ENCODE results near the gene MARK2.

The MARK2 gene

GRCh38 chr11:63910675-63911074 is 71.8 kb downstream of the MARK2 start:
- DNase-seq (ENCODE audit: low read depth): no peak
- H3K4me3 ChIP-seq (ENCODE audit: low read depth, low read length): no peak overlapping the region
- no peak for TF ChIP-seq CTCF (IDR thresholded peaks at IDR 0.05; ENCODE audit: control insufficient read depth, extremely low read depth, insufficient read depth)

- no peak for TF ChIP-seq CTCF (IDR thresholded peaks at IDR 0.05; ENCODE audit: control insufficient read depth, extremely low read depth, insufficient read depth)
- no peak overlapping the region for H3K4me3 ChIP-seq (ENCODE audit: low read depth, low read length)
- no peak for DNase-seq (ENCODE audit: low read depth)
Observed at GRCh38 chr11:63911440-63911839, 72.5 kb downstream of the MARK2 start.

GRCh38 chr11:63911876-63912275 is 73.0 kb downstream of the MARK2 start:
- no peak for TF ChIP-seq CTCF (IDR thresholded peaks at IDR 0.05; ENCODE audit: control insufficient read depth, extremely low read depth, insufficient read depth)

GRCh38 chr11:63912678-63913077 is 73.8 kb downstream of the MARK2 start:
- no peak for TF ChIP-seq CTCF (IDR thresholded peaks at IDR 0.05; ENCODE audit: control insufficient read depth, extremely low read depth, insufficient read depth)
- H3K4me3 ChIP-seq (ENCODE audit: low read depth, low read length): no peak overlapping the region
- no peak for DNase-seq (ENCODE audit: low read depth)

More at GRCh38 chr11:63911876-63912275, 73.0 kb downstream of the MARK2 start:
- DNase-seq (ENCODE audit: low read depth): no peak
- no peak overlapping the region for H3K4me3 ChIP-seq (ENCODE audit: low read depth, low read length)

- no peak for DNase-seq (ENCODE audit: low read depth)
- no peak for TF ChIP-seq CTCF (IDR thresholded peaks at IDR 0.05; ENCODE audit: control insufficient read depth, extremely low read depth, insufficient read depth)
- H3K4me3 ChIP-seq (ENCODE audit: low read depth, low read length): no peak overlapping the region
Observed at GRCh38 chr11:63913866-63914830, 75.2 kb downstream of the MARK2 start.

GRCh38 chr11:63914896-63915691 is 76.2 kb downstream of the MARK2 start:
- H3K4me3 ChIP-seq (ENCODE audit: low read depth, low read length): no peak overlapping the region
- TF ChIP-seq CTCF (IDR thresholded peaks at IDR 0.05; ENCODE audit: control insufficient read depth, extremely low read depth, insufficient read depth): no peak
- no peak for DNase-seq (ENCODE audit: low read depth)
